ENCODE results near the gene CRKL.

Gene CRKL

DNA sequence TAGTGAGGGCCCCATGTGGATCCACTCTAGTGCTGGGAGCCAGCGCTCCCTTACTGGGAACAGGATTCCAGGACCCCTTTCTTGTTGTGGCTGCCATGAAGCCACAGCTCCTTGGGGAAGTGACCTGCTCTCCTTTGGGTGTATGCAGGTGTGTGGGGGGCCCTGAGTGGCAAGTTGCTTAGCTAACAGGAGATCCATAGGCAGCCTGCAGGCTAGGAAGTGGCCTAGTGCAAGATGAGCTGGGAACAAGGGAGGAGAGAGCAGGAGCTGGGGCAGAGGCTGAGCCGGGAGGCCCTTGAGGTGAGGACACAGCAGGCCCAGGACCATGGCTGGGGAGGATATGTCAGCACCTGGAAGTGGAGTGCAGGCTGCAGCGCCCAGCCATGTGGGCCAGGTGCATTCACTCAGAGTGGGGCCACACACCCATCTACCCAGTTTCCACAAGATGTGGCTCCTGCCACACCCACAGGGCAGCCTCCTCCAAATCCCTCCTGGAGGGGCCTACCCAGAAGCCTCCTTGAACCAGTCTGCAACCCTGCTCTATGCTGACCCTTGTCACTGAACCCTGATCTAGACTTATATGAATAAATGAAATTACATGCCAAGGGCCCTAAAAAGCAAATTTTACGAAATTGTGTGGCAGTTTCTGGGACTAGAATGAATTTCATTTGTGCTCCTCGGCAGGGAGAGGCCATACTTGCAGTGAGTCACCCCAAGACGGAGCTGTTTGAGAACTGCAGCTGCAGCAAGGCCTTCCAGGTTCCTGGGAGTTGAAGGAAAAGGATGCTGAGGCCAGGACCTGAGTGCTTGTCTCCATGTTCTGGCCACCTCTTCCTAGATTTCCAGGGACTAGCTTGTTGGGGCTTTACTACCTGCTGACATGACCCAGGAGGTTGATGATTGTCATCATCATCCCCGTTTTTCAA, 81.5 kb downstream of the CRKL start:
- Histone ChIP-seq H3K9ac (ENCODE audit: low read length) (no peak overlapping the region), H3K36me3 (ENCODE audit: control insufficient read depth, insufficient read depth, low read length) (peaks cover 18% of the 10 kb centered on the region)

DNA sequence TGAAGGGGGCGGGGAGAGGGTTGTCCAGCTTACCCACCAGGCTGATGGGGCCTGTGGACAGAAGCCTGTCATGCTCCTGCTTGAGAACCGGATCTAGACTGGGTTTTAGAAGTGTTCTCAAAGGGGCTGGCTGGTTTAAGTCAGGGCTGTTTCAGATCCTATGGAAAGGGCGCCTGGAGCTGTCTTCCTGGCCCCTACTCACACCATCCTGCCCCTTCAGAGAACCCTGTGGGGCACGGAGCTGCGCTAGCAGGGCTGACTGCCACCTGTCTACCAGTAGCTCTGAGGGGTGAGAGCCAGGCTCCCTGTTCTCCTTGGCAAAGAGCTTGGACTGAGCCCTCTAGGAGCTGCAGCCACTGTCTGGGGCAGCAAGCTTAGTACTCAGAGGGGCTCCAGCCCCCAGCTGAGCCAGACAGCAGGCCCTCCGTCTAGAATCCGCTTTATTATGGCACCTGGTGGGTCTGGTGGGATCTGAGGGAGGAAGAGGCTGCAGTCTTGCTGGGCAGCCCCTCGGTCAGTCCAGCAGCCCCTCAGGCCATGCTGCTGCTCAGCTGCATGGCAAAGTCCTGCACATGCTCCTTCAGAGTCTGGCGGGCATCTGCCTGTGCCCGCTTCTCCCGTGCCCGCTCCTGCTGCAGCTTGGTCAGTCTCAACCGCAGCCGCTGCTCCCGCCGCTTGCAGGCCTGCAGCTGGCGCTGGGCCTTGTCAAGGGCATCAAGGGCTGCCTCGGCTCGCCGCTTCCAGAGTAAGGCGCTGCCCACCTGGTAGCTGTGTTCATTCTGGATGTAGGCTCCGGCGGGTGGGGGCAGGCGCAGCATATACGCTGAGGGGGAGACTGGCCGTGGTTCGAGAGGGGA, 82.4 kb downstream of the CRKL start:
- Histone ChIP-seq H3K27me3 (ENCODE audit: control insufficient read depth, insufficient read depth, low read length) (no peaks in the 10 kb centered on the region), H3K4me3 (ENCODE audit: low read length) (no peak overlapping the region), H3K4me1 (ENCODE audit: control insufficient read depth, insufficient read depth, low read length) (peaks cover 17% of the 10 kb centered on the region), H3K27ac (ENCODE audit: low read depth, low read length) (no peak overlapping the region), H3K9ac (ENCODE audit: low read length) (no peak overlapping the region), H3K36me3 (ENCODE audit: control insufficient read depth, insufficient read depth, low read length) (peaks cover 18% of the 10 kb centered on the region)

More for the DNA sequence above, 81.5 kb downstream of the CRKL start:
- H3K27me3 ChIP-seq (ENCODE audit: control insufficient read depth, insufficient read depth, low read length): no peaks in the 10 kb centered on the region
- H3K4me3 ChIP-seq (ENCODE audit: low read length): no peak overlapping the region
- H3K4me1 ChIP-seq (ENCODE audit: control insufficient read depth, insufficient read depth, low read length): peaks cover 17% of the 10 kb centered on the region
- H3K27ac ChIP-seq (ENCODE audit: low read depth, low read length): no peak overlapping the region

DNA sequence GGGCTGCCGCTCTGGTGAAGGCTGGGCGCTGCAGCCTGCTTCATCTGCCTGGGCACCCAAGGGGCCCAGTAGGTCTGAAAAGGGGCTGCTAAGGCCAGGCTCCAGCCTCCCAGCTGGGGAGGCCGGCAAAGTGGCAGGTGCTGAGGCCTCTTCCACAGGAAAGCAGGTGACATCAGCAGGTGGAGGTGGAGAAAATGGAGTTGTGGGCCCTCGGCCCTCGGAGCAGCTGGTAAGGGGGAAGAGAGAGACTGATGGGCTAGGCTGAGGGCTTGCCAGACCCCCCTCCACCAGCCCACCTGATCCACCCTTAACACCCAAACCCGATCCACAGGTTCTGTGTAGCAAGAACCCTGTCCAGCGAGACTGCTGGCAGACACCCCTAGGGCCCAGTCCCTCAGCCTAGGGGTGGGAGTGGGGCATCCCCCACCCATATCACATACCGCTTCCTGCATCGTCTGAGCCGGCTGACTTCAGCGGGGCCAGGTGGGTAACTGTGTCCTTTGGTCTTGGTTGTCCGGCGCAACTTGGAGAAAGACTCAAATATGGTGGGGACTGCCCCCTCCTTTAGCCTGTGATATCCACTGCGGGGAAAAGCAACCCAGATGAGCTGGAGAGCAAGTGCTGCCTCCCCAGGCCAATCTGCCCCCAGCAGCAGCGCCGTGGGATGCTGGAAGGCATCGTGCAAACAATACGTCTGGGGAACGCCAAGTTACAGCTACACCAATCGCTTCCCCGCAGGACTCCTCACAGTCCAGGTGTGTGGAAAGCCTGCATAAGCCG, 83.2 kb downstream of the CRKL start:
- Histone ChIP-seq H3K4me3 (ENCODE audit: low read length) (peak overlapping the region; percentile 79), H3K36me3 (ENCODE audit: control insufficient read depth, insufficient read depth, low read length) (peaks cover 18% of the 10 kb centered on the region), H3K27ac (ENCODE audit: low read depth, low read length) (peak overlapping the region; percentile 98), H3K27me3 (ENCODE audit: control insufficient read depth, insufficient read depth, low read length) (no peaks in the 10 kb centered on the region), H3K4me1 (ENCODE audit: control insufficient read depth, insufficient read depth, low read length) (peaks cover 17% of the 10 kb centered on the region), H3K9ac (ENCODE audit: low read length) (peak overlapping the region; percentile 63)

DNA sequence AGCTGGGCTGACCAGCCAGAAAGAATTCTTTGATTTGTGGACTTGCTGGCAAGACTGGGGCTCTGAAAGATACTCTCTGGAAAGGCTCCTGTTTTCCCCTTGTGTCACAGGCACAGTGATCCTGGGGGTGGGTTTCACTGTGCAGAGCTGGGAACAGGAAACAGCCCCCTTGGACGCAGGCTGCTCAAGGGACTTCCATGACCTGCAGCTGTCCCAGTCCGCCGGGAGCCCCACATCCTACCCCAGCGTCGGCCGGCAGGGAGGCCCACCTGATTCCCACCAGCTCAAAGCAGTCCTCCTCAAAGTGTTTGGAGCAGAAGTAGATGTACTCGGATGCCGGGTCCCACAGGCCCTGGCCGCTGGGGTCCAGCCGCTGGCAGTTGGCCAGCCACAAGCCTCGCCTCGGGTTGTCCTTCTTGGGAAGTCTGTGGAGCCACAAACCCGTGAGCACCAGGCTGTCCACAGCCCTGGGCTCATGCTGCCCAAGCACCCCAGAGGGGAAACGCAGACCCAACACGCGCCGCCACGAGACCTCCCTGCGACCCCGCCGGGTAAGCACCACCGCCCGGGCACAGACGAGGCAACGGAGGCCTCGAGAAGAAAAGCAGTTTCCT, 83.9 kb downstream of the CRKL start:
- Histone ChIP-seq H3K27ac (ENCODE audit: low read depth, low read length) (peak overlapping the region; percentile 98), H3K27me3 (ENCODE audit: control insufficient read depth, insufficient read depth, low read length) (no peaks in the 10 kb centered on the region), H3K9ac (ENCODE audit: low read length) (peak overlapping the region; percentile 63), H3K4me3 (ENCODE audit: low read length) (peak overlapping the region; percentile 79), H3K36me3 (ENCODE audit: control insufficient read depth, insufficient read depth, low read length) (peaks cover 18% of the 10 kb centered on the region), H3K4me1 (ENCODE audit: control insufficient read depth, insufficient read depth, low read length) (peaks cover 17% of the 10 kb centered on the region)

DNA sequence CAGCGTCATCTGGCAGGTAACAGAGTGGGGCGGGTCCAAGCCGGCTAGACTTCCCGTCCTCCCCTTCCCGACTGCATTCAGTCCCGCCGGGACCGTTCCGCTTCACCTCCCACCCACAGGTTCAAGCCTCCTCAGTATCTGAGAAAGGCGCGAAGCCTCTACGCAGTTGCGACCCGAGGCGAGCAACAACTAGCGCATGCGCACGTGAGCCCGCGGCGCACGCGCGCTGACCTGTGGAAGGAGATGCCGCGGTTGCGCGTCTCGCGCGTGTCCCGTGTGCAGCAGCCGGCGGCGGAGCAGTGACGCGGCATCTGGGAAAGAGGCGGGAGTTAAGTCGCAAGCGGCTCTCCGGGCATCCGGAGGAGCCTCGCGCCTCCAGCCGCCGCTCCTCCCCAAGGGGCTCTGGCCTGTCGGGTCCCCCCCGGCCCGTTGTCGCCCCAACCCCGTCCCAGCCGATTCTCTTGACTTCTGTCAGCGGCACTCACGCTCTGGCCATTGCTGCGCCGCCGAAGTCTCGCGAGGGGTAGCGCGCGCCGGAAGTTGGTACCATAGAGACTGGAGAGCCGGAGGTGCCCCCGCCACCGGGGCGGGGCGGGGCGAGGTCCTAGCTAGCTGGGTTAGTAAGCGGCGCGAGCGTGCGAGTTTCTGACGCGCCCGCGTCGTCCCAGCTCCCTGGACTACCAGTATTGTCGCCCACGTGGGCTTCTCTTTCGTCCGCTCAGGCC, 84.6 kb downstream of the CRKL start, which contains the start of gene THAP7:
Gene THAP7, minus strand, starts transcription at position 518 of the 725 bp plus-strand sequence. Its CDS starts 207 bp downstream, at position 311.
- Histone ChIP-seq H3K9ac (ENCODE audit: low read length) (peak within 1 kb of the TSS; percentile 70), H3K27me3 (ENCODE audit: control insufficient read depth, insufficient read depth, low read length) (no peaks in the 10 kb centered on the region), H3K36me3 (ENCODE audit: control insufficient read depth, insufficient read depth, low read length) (peaks cover 16% of the 10 kb centered on the region), H3K4me3 (ENCODE audit: low read length) (peak within 1 kb of the TSS; percentile 79), H3K27ac (ENCODE audit: low read depth, low read length) (peak within 1 kb of the TSS; percentile 98), H3K4me1 (ENCODE audit: control insufficient read depth, insufficient read depth, low read length) (peaks cover 17% of the 10 kb centered on the region)

Measured in rectal smooth muscle tissue (tissue), 1 donor.